Spleen (tissue), 11 donors: ENCODE data around the gene UNC5A. TPM values are rescaled to one million over a fixed set of nuclear protein-coding genes. Genes with fewer than 3 reads are reported as not detected.

ENCODE experiments used
- DNase-seq: peaks from one replicate; pipeline ENCODE4 v3.0.0-alpha.2; 2020
- H3K27ac ChIP-seq, 8 donors: fragments of 200-600 bp; sonication (generic) in 7 of 8; 1 replicate in 4 of 8; 2 replicates in 4 of 8; pipeline versions ENCODE4 v1.5.0 to v1.8.0; 2016 to 2021; ENCODE audit warnings: inconsistent platforms in 4 of 8, mild to moderate bottlenecking in 4 of 8, moderate library complexity in 1 of 8
- H3K27me3 ChIP-seq, 7 donors: fragments of 200-600 bp; sonication (generic) in 6 of 7; replicated peaks in 1 of 7; 1 replicate in 4 of 7; 2 replicates in 3 of 7; pipeline versions ENCODE4 v1.5.0 to v1.8.0; 2016 to 2021; ENCODE audit warnings: inconsistent platforms in 3 of 7, mild to moderate bottlenecking in 1 of 7
- H3K36me3 ChIP-seq, 6 donors: fragments of 200-600 bp; sonication (generic) in 5 of 6; 1 replicate in 4 of 6; 2 replicates in 2 of 6; pipeline versions ENCODE4 v1.5.0 to v1.8.0; 2016 to 2021; ENCODE audit warnings: inconsistent platforms in 2 of 6
- H3K4me1 ChIP-seq, 6 donors: fragments of 200-600 bp; sonication (generic) in 5 of 6; 1 replicate in 3 of 6; 2 replicates in 3 of 6; pipeline versions ENCODE4 v1.5.0 to v1.8.0; 2016 to 2021; ENCODE audit warnings: inconsistent platforms in 3 of 6
- H3K4me3 ChIP-seq, 8 donors: fragments of 200-600 bp; sonication (generic) in 7 of 8; 1 replicate in 4 of 8; 2 replicates in 4 of 8; pipeline versions ENCODE4 v1.5.0 to v1.8.0; 2016 to 2021; ENCODE audit warnings: inconsistent platforms in 4 of 8, mild to moderate bottlenecking in 4 of 8, moderate library complexity in 2 of 8
- H3K9me3 ChIP-seq, 8 donors: fragments of 200-600 bp; sonication (generic) in 7 of 8; 1 replicate in 4 of 8; 2 replicates in 4 of 8; pipeline versions ENCODE4 v1.5.0 to v1.8.0; 2016 to 2021; ENCODE audit warnings: inconsistent platforms in 4 of 8
- CTCF ChIP-seq, 11 experiments: fragments of 200-600 bp in 7 of 11; fragments of 450-650 bp in 4 of 11; sonication (generic) in 4 of 11; IDR thresholded peaks in 8 of 11; conservative IDR thresholded peaks in 3 of 11; 1 replicate in 7 of 11; 2 replicates in 4 of 11; pipeline versions ENCODE4 v1.4.0 to v1.8.0; 2016 to 2021; ENCODE audit warnings: antibody characterized with exemption in 11 of 11, inconsistent platforms in 4 of 11, mild to moderate bottlenecking in 1 of 11
- POLR2A ChIP-seq, 3 donors: fragments of 450-650 bp; IDR thresholded peaks; one replicate each; pipeline ENCODE4 v1.5.1; 2017; ENCODE audit warnings: antibody characterized with exemption in 3 of 3, mild to moderate bottlenecking in 1 of 3
- POLR2AphosphoS5 ChIP-seq, 3 donors: sonication (generic); formaldehyde crosslinking; IDR thresholded peaks; one replicate each; pipeline ENCODE4 v1.5.1; 2017; ENCODE audit warnings: antibody characterized with exemption in 3 of 3
- WGBS, 5 donors: extraction: QIAGEN DNeasy Blood & Tissue Kit in 3 of 5; methylation state at CpG; one replicate each; pipeline versions ENCODE4 v1.1.5 to v1.1.7; 2013 to 2018; 5-methylcytosine and 5-hydroxymethylcytosine counted together
- intact Hi-C: fragments of 100-400 bp; cut with DNase I; formaldehyde crosslinking; loops from one replicate; pipeline ENCODE4 v1.15.0; 2023; ENCODE audit warnings: low total_unique reads
- polyA plus RNA-seq, 3 donors: library from polyadenylated mRNA; stranded (reverse); fragments of 200-250 nt; gene quantifications; one replicate each; pipeline ENCODE4 v1.2.1, GENCODE V29; 2013
- total RNA-seq, 7 donors: library from RNA; depleted of rRNA in 3 of 7; stranded (reverse); fragments of >200 nt in 3 of 7; fragmentation: NEBNext Ultra II Directional in 4 of 7; extraction: Animal tissue kit (Norgen Biotek cat#: 25700) in 4 of 7; gene quantifications; one replicate each; pipeline versions ENCODE4 v1.1.0 to v1.2.1, GENCODE V29; 2016 to 2021
- donor health status: healthy with polysubstance abuse.
- donor health status: DM: no; HTN: no; CAD: no; lungs with moderate emphysema.
- donor health status: DM: no; HTN: no; CAD: no.
- donor health status: Bipolar disorder and iron deficiency.
- donor health status: healthy.
- donor health status: DM: no; HTN: no; CAD: no.
- donor health status: DM: yes; HTN: yes; CAD: no.

UNC5A gene
- total and polyA plus RNA-seq, 10 donors, result 0.03 to 0.06 TPM; not detected in 8

- 81 to 98% (median 95%) methylated on average over 14 to 18 of the region's 18 CpGs for WGBS, 5 donors
- Histone ChIP-seq H3K4me3 (no peak overlapping the region), H3K4me1 (no peaks in the 10 kb centered on the region), H3K9me3 (no peaks in the 10 kb centered on the region), H3K27ac (no peak overlapping the region), H3K27me3 (peaks cover 0 to 81% (median under 1%) of the 10 kb centered on the region in 7 donors), H3K36me3 (no peaks in the 10 kb centered on the region)
- intact Hi-C loops, result no loop called here
- no peak for DNase-seq
- TF ChIP-seq CTCF (IDR thresholded peaks at IDR 0.05 in 8 of 11, conservative IDR thresholded peaks at IDR 0.05 in 3 of 11) (no peak), POLR2AphosphoS5 (IDR thresholded peaks at IDR 0.05) (no peak), POLR2A (IDR thresholded peaks at IDR 0.05) (no peak)
These were observed 45.2 kb downstream of the UNC5A start for GRCh38 chr5:176855598-176855997.

- 43 to 58% (median 55%) methylated on average over 8 of the region's 8 CpGs for WGBS, 5 donors
- no peak overlapping the region for H3K4me3 ChIP-seq
- intact Hi-C loops, result no loop called here
These were observed 46.4 kb downstream of the UNC5A start for GRCh38 chr5:176856746-176857145.

DNA sequence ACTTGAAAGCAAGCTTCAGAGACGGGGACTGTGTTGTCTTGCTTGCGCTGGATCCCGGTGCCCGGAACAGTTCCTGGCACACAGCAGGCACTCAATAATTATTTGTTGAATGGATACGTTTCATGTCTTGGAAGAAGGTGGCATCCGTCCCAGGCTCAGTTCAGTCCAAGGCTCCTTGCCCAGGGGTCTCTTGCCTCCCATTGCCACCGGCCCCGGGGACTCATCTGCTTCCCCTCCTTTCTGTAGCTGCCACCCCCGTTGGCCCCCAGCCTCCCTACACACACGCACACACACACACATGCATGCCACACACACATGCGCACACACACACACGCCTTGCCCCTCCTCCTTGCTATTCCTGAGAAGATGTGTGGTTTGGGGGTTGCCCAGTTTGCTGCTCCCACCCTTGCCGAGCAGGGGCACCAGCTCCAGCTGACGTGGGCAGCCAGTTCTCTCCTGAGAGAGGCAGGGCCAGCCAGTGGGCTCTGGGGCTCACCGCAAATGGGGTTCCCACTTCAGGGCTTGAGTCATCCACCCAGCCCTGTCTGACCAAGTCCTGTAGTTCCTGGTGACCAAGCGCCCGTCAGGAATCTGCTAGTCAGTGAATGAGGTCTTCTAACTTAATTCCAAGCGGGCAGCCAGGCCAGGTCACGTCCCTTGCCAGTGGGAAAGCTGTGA is 47.0 kb downstream of the UNC5A start:
- intact Hi-C loops, result no loop called here
- no peak for DNase-seq
- no peak overlapping the region for H3K4me3 ChIP-seq
- H3K9me3 ChIP-seq, result no peaks in the 10 kb centered on the region
- no peaks in the 10 kb centered on the region for H3K4me1 ChIP-seq
- WGBS, 5 donors, result 70 to 81% (median 72%) methylated on average over 16 to 19 of the region's 19 CpGs
- no peak for TF ChIP-seq POLR2AphosphoS5 (IDR thresholded peaks at IDR 0.05)
- no peak for TF ChIP-seq CTCF (IDR thresholded peaks at IDR 0.05 in 8 of 11, conservative IDR thresholded peaks at IDR 0.05 in 3 of 11)
- no peak for TF ChIP-seq POLR2A (IDR thresholded peaks at IDR 0.05)
- no peaks in the 10 kb centered on the region for H3K36me3 ChIP-seq
- H3K27ac ChIP-seq, result no peak overlapping the region
- H3K27me3 ChIP-seq, result peaks cover 0 to 84% (median 11%) of the 10 kb centered on the region in 7 donors

More at GRCh38 chr5:176856746-176857145, 46.4 kb downstream of the UNC5A start:
- TF ChIP-seq POLR2AphosphoS5 (IDR thresholded peaks at IDR 0.05), result no peak
- TF ChIP-seq POLR2A (IDR thresholded peaks at IDR 0.05), result no peak
- no peak for TF ChIP-seq CTCF (IDR thresholded peaks at IDR 0.05 in 8 of 11, conservative IDR thresholded peaks at IDR 0.05 in 3 of 11)
- Histone ChIP-seq H3K9me3 (no peaks in the 10 kb centered on the region), H3K27me3 (peaks cover 0 to 81% (median 6%) of the 10 kb centered on the region in 7 donors), H3K4me1 (no peaks in the 10 kb centered on the region), H3K27ac (no peak overlapping the region), H3K36me3 (no peaks in the 10 kb centered on the region)
- no peak for DNase-seq

GRCh38 chr5:176857894-176858273 is 47.5 kb downstream of the UNC5A start:
- no peak for DNase-seq
- no peaks in the 10 kb centered on the region for H3K9me3 ChIP-seq
- no peak for TF ChIP-seq POLR2A (IDR thresholded peaks at IDR 0.05)
- TF ChIP-seq POLR2AphosphoS5 (IDR thresholded peaks at IDR 0.05), result no peak
- TF ChIP-seq CTCF (IDR thresholded peaks at IDR 0.05 in 8 of 11, conservative IDR thresholded peaks at IDR 0.05 in 3 of 11), result no peak
- no peak overlapping the region for H3K4me3 ChIP-seq
- 69 to 83% (median 81%) methylated on average over 9 to 11 of the region's 11 CpGs for WGBS, 5 donors
- peaks cover 0 to 86% (median 17%) of the 10 kb centered on the region in 7 donors for H3K27me3 ChIP-seq
- H3K4me1 ChIP-seq, result no peaks in the 10 kb centered on the region
- no peak overlapping the region for H3K27ac ChIP-seq
- H3K36me3 ChIP-seq, result no peaks in the 10 kb centered on the region
- intact Hi-C loops, result no loop called here
